ENCODE measurements around the gene MYCBPAP.

MYCBPAP gene

GRCh38 chr17:50562242-50563091, 54.2 kb downstream of the MYCBPAP start:
- H3K27ac ChIP-seq: no peak overlapping the region
- ChIA-PET POLR2A (ENCODE audit: low non-redundant PET) (no interaction called here), CTCF (interaction anchor here (0.7 to 1.0 kb wide), 2 partner anchors 11 to 140 kb away, joined by 3 read pairs; no protein-coding TSS in a partner anchor)
- DNase-seq (ENCODE audit: low spot score): no peak
- no peak for TF ChIP-seq CTCF (conservative IDR thresholded peaks at IDR 0.05; ENCODE audit: low read depth)

DNA sequence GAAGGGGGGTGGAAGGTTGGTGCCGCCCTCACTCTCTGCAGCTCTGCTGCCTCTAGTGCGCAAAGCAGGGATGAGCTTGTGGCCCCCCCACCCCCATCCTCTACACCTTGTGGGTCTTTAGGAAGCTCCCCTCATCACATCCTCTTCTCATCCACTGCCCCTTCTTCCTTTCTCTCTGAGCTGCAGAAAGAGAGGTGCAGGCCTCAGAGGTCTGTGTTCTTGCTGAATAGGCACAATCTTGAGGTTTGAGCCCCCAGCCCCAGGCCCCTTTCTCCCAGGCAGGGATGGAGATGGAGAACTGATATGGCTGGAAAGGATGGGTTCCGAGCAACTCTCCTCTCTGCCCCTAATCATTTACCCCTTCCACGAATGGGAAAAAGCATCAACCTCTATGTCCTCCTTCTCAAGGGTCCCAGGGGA, 54.9 kb downstream of the MYCBPAP start:
- POLR2A ChIA-PET (ENCODE audit: low non-redundant PET): no interaction called here
- no peak overlapping the region for H3K27ac ChIP-seq
- CTCF ChIA-PET: interaction anchor here (0.7 kb wide), 1 partner anchor 141 kb away, joined by 3 read pairs; no protein-coding TSS in a partner anchor
- DNase-seq (ENCODE audit: low spot score): no peak
- TF ChIP-seq CTCF (conservative IDR thresholded peaks at IDR 0.05; ENCODE audit: low read depth): no peak

DNA sequence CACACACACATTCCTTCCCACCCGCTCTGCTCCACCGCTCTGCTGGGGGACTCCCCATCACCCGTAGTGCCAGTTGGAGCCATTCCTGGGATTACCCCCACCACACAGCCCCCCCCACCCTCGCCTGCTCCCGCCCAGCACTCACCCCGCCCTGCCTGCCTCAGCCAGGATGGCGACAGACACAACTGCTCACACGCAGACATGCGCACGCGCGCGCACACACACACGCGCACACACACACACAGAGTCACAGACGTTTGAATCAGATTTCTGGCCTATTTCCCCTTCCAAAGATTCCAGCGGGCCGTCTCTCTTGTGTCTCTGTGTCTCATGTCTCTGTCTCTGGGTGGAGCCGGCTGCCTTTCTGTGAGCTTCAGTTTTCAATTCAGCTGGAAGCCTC, 56.7 kb downstream of the MYCBPAP start:
- ChIA-PET POLR2A (ENCODE audit: low non-redundant PET) (no interaction called here), CTCF (interaction anchor here (0.6 to 1.4 kb wide), 4 partner anchors 12 to 196 kb away, joined by 3 to 6 read pairs (median 4); no protein-coding TSS in a partner anchor)
- DNase-seq (ENCODE audit: low spot score): no peak
- no peak for TF ChIP-seq CTCF (conservative IDR thresholded peaks at IDR 0.05; ENCODE audit: low read depth)
- H3K27ac ChIP-seq: no peak overlapping the region

GRCh38 chr17:50565402-50566350, 57.4 kb downstream of the MYCBPAP start:
- POLR2A ChIA-PET (ENCODE audit: low non-redundant PET): no interaction called here
- CTCF ChIA-PET: interaction anchor here (0.7 to 1.2 kb wide), 2 partner anchors 13 to 587 kb away, joined by 3 read pairs; no protein-coding TSS in a partner anchor
- TF ChIP-seq CTCF (conservative IDR thresholded peaks at IDR 0.05; ENCODE audit: low read depth): no peak
- H3K27ac ChIP-seq: no peak overlapping the region
- no peak for DNase-seq (ENCODE audit: low spot score)

DNA sequence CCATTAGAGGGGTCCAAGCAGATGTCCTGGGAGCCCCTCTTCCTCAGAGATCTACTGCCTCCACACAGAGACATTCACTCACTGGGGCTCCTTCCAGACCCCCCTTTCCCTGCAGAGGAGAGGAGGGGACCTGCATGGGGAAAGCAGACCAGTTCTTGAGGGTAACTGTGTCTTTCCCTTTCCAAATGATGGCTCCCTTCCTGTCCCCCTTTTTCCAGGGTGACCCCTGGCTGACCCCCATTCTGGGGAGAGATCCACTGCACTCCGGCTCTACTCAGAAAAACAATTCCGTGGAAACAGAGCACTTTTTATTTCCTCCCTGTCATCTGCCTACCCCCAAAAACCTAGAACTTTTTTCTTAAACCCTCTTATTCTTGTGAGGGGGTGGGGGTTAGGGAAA, 58.6 kb downstream of the MYCBPAP start:
- DNase-seq (ENCODE audit: low spot score): no peak
- TF ChIP-seq CTCF (conservative IDR thresholded peaks at IDR 0.05; ENCODE audit: low read depth): no peak
- CTCF ChIA-PET: interaction anchor here (0.7 kb wide), 1 partner anchor 589 kb away, joined by 3 read pairs; no protein-coding TSS in a partner anchor
- POLR2A ChIA-PET (ENCODE audit: low non-redundant PET): no interaction called here
- no peak overlapping the region for H3K27ac ChIP-seq

- TF ChIP-seq CTCF (conservative IDR thresholded peaks at IDR 0.05; ENCODE audit: low read depth): no peak
- ChIA-PET CTCF (no interaction called here), POLR2A (ENCODE audit: low non-redundant PET) (no interaction called here)
- no peak overlapping the region for H3K27ac ChIP-seq
- no peak for DNase-seq (ENCODE audit: low spot score)
These were observed 60.4 kb downstream of the MYCBPAP start for GRCh38 chr17:50568659-50569058.
